ENCODE data around the gene TSFM. TPM values are rescaled to one million over a fixed set of nuclear protein-coding genes. Genes with fewer than 3 reads are reported as not detected.

TSFM gene
- total and polyA plus RNA-seq, 9 of the 15 experiments (the other 6 are each of a cell fraction or from before 2014, with no cell fraction given) = 44.6 to 198 (median 60.2) TPM

- TF ChIP-seq RBM34 (IDR thresholded peaks at IDR 0.05; ENCODE audit: borderline replicate concordance, insufficient read depth, low read length) = no peak
- no peak for TF ChIP-seq SMAD3 (CRISPR knock-in tag; conservative IDR thresholded peaks at IDR 0.05)
- no peak for TF ChIP-seq XRCC4 (IDR thresholded peaks at IDR 0.05; ENCODE audit: extremely low read depth, insufficient read depth, insufficient read length)
- TF ChIP-seq MAFF (IDR thresholded peaks at IDR 0.05; ENCODE audit: low read length) = no peak
- TF ChIP-seq ZNF140 (CRISPR knock-in tag; IDR thresholded peaks at IDR 0.05) = no peak
- no peak for TF ChIP-seq SREBF1 (IDR thresholded peaks at IDR 0.05; ENCODE audit: borderline replicate concordance, low read depth, low read length)
- no peak for TF ChIP-seq ZFP30 (CRISPR knock-in tag; IDR thresholded peaks at IDR 0.05; ENCODE audit: borderline replicate concordance)
- TF ChIP-seq DACH1 (IDR thresholded peaks at IDR 0.05; ENCODE audit: partially characterized antibody) = no peak
- TF ChIP-seq SNAPC5 (CRISPR knock-in tag; IDR thresholded peaks at IDR 0.05) = no peak
- no peak for TF ChIP-seq SETDB1 (IDR thresholded peaks at IDR 0.05; ENCODE audit: low read length)
- TF ChIP-seq AFF4 (CRISPR knock-in tag; IDR thresholded peaks at IDR 0.05) = no peak
- peak; percentile 55 for TF ChIP-seq PCBP1 (IDR thresholded peaks at IDR 0.05; ENCODE audit: low read depth, low read length, poor library complexity, severe bottlenecking)
- TF ChIP-seq ZNF511 (CRISPR knock-in tag; IDR thresholded peaks at IDR 0.05) = peak; percentile 46; the same call in 1 of the 2 replicates
- TF ChIP-seq DNMT1 (IDR thresholded peaks at IDR 0.05) = no peak
- no peak for TF ChIP-seq ZNF24 (IDR thresholded peaks at IDR 0.05)
- TF ChIP-seq MAZ (CRISPR knock-in tag; conservative IDR thresholded peaks at IDR 0.05 in 1 of 2, IDR thresholded peaks at IDR 0.05 in 1 of 2) = peak; percentile 43 to 93; a peak in 3 of 4 replicates
- no peak for TF ChIP-seq MAFK (IDR thresholded peaks at IDR 0.05; ENCODE audit: low read length)
- TF ChIP-seq FOXO4 (CRISPR knock-in tag; IDR thresholded peaks at IDR 0.05) = no peak
Measured at GRCh38 chr12:57735952-57736740, 46.4 kb upstream of the TSFM start (continued).

All from K562 (cell line).